Peyer's patch (tissue), 4 donors: ENCODE results near the gene CGNL1. TPM values are rescaled to one million over a fixed set of nuclear protein-coding genes. Genes with fewer than 3 reads are reported as not detected.

Experiments
- DNase-seq, 3 donors: peaks; one replicate each; pipeline ENCODE4 v3.0.0-alpha.2; 2017 to 2019
- H3K27ac ChIP-seq, 4 donors: fragments of 200-600 bp; sonication (generic); one replicate each; pipeline ENCODE4 v1.5.1; 2016 to 2019
- H3K27me3 ChIP-seq, 2 donors: fragments of 200-600 bp; sonication (generic); one replicate each; pipeline ENCODE4 v1.5.1; 2019
- H3K36me3 ChIP-seq, 3 donors: fragments of 200-600 bp; sonication (generic); one replicate each; pipeline ENCODE4 v1.5.1; 2016 to 2019
- H3K4me1 ChIP-seq, 4 donors: fragments of 200-600 bp; sonication (generic); one replicate each; pipeline ENCODE4 v1.5.1; 2016 to 2019
- H3K4me3 ChIP-seq, 4 donors: fragments of 200-600 bp; sonication (generic); 1 replicate in 3 of 4; 2 replicates in 1 of 4; pipeline ENCODE4 v1.5.1; 2016 to 2019; ENCODE audit warnings: mild to moderate bottlenecking in 1 of 4
- H3K9me3 ChIP-seq, 4 donors: fragments of 200-600 bp; sonication (generic); one replicate each; pipeline ENCODE4 v1.5.1; 2016 to 2019; ENCODE audit warnings: mild to moderate bottlenecking in 1 of 4
- POLR2A ChIP-seq, 2 donors: fragments of 450-650 bp; IDR thresholded peaks; one replicate each; pipeline ENCODE4 v1.5.1; 2017; ENCODE audit warnings: antibody characterized with exemption in 2 of 2, mild to moderate bottlenecking in 2 of 2, moderate library complexity in 2 of 2
- total RNA-seq, 4 donors: library from RNA; depleted of rRNA; stranded (reverse); fragments of >200 nt; gene quantifications; one replicate each; pipeline ENCODE4 v1.1.0, GENCODE V29; 2016
- TF ChIP-seq, protein P1 (sequence below), 6 experiments: fragments of 450-650 bp in 4 of 6; fragments of 200-600 bp in 2 of 6; sonication (generic) in 1 of 6; IDR thresholded peaks; one replicate each; pipeline ENCODE4 v1.5.1; 2017 to 2019; ENCODE audit warnings: antibody characterized with exemption in 6 of 6, mild to moderate bottlenecking in 3 of 6, moderate library complexity in 1 of 6

CGNL1 gene, protein sequence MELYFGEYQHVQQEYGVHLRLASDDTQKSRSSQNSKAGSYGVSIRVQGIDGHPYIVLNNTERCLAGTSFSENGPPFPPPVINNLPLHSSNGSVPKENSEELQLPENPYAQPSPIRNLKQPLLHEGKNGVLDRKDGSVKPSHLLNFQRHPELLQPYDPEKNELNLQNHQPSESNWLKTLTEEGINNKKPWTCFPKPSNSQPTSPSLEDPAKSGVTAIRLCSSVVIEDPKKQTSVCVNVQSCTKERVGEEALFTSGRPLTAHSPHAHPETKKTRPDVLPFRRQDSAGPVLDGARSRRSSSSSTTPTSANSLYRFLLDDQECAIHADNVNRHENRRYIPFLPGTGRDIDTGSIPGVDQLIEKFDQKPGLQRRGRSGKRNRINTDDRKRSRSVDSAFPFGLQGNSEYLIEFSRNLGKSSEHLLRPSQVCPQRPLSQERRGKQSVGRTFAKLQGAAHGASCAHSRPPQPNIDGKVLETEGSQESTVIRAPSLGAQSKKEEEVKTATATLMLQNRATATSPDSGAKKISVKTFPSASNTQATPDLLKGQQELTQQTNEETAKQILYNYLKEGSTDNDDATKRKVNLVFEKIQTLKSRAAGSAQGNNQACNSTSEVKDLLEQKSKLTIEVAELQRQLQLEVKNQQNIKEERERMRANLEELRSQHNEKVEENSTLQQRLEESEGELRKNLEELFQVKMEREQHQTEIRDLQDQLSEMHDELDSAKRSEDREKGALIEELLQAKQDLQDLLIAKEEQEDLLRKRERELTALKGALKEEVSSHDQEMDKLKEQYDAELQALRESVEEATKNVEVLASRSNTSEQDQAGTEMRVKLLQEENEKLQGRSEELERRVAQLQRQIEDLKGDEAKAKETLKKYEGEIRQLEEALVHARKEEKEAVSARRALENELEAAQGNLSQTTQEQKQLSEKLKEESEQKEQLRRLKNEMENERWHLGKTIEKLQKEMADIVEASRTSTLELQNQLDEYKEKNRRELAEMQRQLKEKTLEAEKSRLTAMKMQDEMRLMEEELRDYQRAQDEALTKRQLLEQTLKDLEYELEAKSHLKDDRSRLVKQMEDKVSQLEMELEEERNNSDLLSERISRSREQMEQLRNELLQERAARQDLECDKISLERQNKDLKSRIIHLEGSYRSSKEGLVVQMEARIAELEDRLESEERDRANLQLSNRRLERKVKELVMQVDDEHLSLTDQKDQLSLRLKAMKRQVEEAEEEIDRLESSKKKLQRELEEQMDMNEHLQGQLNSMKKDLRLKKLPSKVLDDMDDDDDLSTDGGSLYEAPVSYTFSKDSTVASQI
- total RNA-seq: 1 to 10 TPM; 1.2 to 9.9 (median 2.1) TPM

DNA sequence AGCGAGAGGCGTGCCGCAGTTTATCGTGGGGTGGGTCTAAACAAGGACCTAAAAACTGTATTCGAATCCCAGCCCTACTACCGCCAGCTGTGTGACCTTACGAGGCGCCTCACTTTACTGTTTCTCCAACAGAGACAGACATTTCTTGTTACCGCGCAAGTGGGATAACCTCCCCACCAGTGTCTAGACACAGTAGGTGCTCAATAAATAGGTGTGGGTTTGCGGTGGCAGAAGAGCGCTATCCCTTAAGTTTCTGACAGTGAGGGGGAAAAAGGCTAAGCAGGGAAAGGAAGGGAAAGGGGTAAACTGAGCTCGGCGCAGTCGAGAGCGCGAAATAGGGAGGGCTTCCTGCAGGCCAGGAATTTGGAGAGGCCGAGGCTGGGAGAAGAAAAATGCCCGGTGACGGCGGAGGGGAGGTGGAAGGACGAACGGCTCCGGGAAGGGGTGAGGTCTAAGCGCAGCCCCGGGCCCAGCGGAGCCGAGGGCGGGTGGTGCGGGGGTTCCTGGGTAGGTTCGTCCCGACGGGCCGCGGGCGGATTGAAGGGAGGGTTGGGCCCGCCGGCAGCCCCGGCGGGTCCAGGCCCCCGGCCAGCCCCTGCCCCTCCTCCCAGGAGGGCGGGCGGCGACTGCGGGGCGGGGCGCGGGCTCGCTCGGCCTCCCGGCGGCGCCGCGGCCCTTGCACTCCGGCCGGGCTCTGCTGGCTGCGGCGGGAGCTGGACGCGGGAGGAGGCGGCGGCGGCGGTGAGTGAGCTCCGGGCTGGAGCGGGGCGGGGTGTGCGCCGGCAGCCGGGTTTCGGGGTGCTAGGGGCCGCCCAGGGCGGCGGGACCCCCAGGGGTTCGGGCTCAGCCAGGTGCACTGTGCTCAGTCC lies at the start of gene CGNL1:
Gene CGNL1 (plus strand): TSS at position 679 of the 869 bp plus-strand sequence. CDS start 61,495 bp downstream, outside the sequence.
- no peaks in the 10 kb centered on the region for H3K9me3 ChIP-seq
- H3K4me3 ChIP-seq: peak within 1 kb of the TSS; percentile 40 to 74 (median 61)
- peak in 2 of 3 donors; percentile 47 to 62 for DNase-seq
- TF ChIP-seq POLR2A (IDR thresholded peaks at IDR 0.05): no peak
- TF ChIP-seq, protein P1, sequence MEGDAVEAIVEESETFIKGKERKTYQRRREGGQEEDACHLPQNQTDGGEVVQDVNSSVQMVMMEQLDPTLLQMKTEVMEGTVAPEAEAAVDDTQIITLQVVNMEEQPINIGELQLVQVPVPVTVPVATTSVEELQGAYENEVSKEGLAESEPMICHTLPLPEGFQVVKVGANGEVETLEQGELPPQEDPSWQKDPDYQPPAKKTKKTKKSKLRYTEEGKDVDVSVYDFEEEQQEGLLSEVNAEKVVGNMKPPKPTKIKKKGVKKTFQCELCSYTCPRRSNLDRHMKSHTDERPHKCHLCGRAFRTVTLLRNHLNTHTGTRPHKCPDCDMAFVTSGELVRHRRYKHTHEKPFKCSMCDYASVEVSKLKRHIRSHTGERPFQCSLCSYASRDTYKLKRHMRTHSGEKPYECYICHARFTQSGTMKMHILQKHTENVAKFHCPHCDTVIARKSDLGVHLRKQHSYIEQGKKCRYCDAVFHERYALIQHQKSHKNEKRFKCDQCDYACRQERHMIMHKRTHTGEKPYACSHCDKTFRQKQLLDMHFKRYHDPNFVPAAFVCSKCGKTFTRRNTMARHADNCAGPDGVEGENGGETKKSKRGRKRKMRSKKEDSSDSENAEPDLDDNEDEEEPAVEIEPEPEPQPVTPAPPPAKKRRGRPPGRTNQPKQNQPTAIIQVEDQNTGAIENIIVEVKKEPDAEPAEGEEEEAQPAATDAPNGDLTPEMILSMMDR (IDR thresholded peaks at IDR 0.05): no peak
- H3K4me1 ChIP-seq: peaks cover 0 to 9% (median 5%) of the 10 kb centered on the region in 4 donors
- H3K36me3 ChIP-seq: no peaks in the 10 kb centered on the region
- H3K27me3 ChIP-seq: no peaks in the 10 kb centered on the region
- peak within 1 kb of the TSS in 1 of 4 donors; percentile 31 for H3K27ac ChIP-seq

DNA sequence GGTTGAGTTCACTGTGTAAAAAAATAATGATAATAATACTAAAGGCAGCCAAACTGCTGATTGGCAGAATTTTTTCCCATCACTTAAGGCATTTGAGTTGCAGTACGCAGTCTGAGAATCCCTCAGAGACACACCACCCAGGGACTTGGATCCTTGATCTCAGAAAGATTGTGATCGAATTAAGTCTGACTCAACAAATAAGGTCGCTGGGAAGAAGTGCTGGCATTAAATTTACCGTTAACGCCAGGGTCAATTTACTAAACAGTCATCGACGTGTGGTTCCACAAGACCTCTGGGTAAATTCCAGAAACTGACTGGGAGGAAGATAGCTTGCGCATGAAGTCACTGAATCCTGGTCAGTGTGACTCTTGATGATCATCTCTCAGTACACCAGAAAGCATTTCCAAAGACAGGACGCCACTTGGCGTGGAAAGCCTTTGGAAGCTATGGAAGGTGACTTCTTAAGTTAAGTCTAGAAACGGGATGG lies 48.3 kb upstream of the CGNL1 start:
- Histone ChIP-seq H3K27me3 (no peaks in the 10 kb centered on the region), H3K4me1 (peaks cover 0 to 17% (median 4%) of the 10 kb centered on the region in 4 donors), H3K4me3 (no peak overlapping the region), H3K36me3 (no peaks in the 10 kb centered on the region), H3K9me3 (no peaks in the 10 kb centered on the region), H3K27ac (peak overlapping the region in 2 of 4 donors; percentile 12 to 81)
- no peak for DNase-seq
- no peak for TF ChIP-seq POLR2A (IDR thresholded peaks at IDR 0.05)
- TF ChIP-seq, protein P1 (IDR thresholded peaks at IDR 0.05): no peak

DNA sequence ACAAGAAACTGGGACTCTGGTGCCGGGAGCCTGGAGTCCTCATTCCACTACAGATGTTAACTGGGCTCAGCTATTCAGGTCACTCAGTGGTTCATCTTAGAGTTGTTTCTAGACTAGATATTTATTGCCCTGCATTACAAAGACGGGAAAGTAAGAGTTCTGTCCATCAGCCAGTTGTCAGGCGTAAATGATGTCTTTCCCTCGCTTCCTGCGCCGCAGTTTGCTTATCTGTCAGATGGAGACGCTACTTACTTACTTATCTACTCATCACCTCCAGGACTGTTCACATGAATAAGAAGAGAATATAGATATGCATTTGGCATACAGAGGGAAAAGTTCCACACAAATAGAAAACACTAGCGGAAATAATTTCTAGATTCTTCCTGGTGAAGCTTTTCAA lies 47.8 kb upstream of the CGNL1 start:
- H3K4me1 ChIP-seq: peaks cover 0 to 12% (median 2%) of the 10 kb centered on the region in 4 donors
- H3K27me3 ChIP-seq: no peaks in the 10 kb centered on the region
- no peak overlapping the region for H3K27ac ChIP-seq

DNA sequence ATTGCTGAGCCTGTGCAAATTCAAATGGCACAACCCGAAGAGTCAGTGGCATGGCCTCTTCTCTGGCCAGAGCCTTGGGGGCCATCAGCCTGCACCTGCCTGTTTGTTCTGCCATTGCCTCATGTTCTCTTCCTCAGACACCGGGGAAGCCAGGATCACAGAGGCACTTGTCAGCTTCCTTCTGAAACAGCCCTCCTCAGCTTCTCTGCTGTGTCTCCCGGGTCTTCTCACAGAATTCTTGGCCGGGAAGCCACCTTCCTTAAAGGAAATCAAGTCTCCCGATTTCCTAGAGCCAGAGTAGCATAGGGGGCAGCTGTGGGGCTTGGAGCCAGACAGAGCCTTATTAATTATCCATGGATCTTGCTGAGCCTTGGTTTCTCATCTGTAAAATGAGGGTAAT lies 47.4 kb upstream of the CGNL1 start:
- Histone ChIP-seq H3K27me3 (no peaks in the 10 kb centered on the region), H3K9me3 (no peaks in the 10 kb centered on the region), H3K27ac (no peak overlapping the region), H3K4me1 (peaks cover 0 to 11% (median 1%) of the 10 kb centered on the region in 4 donors), H3K36me3 (no peaks in the 10 kb centered on the region), H3K4me3 (no peak overlapping the region)
- DNase-seq: no peak
- TF ChIP-seq, protein P1 (IDR thresholded peaks at IDR 0.05): no peak
- TF ChIP-seq POLR2A (IDR thresholded peaks at IDR 0.05): no peak

More for the DNA sequence above, 47.8 kb upstream of the CGNL1 start:
- TF ChIP-seq POLR2A (IDR thresholded peaks at IDR 0.05): no peak
- TF ChIP-seq, protein P1 (IDR thresholded peaks at IDR 0.05): no peak
- H3K4me3 ChIP-seq: no peak overlapping the region
- DNase-seq: no peak
- H3K9me3 ChIP-seq: no peaks in the 10 kb centered on the region
- no peaks in the 10 kb centered on the region for H3K36me3 ChIP-seq
